MCF 10A (cell line): ENCODE data around the gene NSG1. TPM values are rescaled to one million over a fixed set of nuclear protein-coding genes. Genes with fewer than 3 reads are reported as not detected.

ENCODE experiments used
- BruUV-seq: library from RNA; stranded (reverse); fragments of 400-500 nt; replicated peaks from 2 replicates; lab custom pipeline; 2021; lab: Mats Ljungman, UMichigan
- CTCF ChIA-PET: fragments of 300-600 bp; sonication (Branson Sonifier 250); formaldehyde crosslinking; extraction: SDS; loops from one replicate; lab custom pipeline; 2021; ENCODE audit warnings: antibody characterized with exemption, inconsistent platforms; lab: Yijun Ruan, JAX
- POLR2A ChIA-PET: fragments of 300-600, 350-650 bp; sonication (Branson Sonifier 250); formaldehyde crosslinking; extraction: SDS; loops from one replicate; lab custom pipeline; 2020; ENCODE audit warnings: antibody characterized with exemption, inconsistent platforms; lab: Yijun Ruan, JAX
- DNase-seq: peaks from one replicate; pipeline ENCODE4 v3.0.0-alpha.2; 2018; ENCODE audit not compliant: unreplicated experiment
- H3K27ac Mint-ChIP-seq: one replicate; pipeline ENCODE4 v1.8.0; 2022; ENCODE audit warnings: mild to moderate bottlenecking, low read depth, mixed read lengths; ENCODE audit not compliant: unreplicated experiment
- H3K27me3 Mint-ChIP-seq: one replicate; pipeline ENCODE4 v1.8.0; 2022; ENCODE audit warnings: mixed read lengths; ENCODE audit not compliant: insufficient read depth, unreplicated experiment
- H3K36me3 Mint-ChIP-seq: one replicate; pipeline ENCODE4 v1.8.0; 2022; ENCODE audit warnings: mild to moderate bottlenecking, moderate library complexity, mixed read lengths; ENCODE audit not compliant: insufficient read depth, unreplicated experiment
- H3K4me1 Mint-ChIP-seq: one replicate; pipeline ENCODE4 v1.8.0; 2022; ENCODE audit warnings: mixed read lengths; ENCODE audit not compliant: insufficient read depth, unreplicated experiment
- H3K4me3 Mint-ChIP-seq: one replicate; pipeline ENCODE4 v1.8.0; 2022; ENCODE audit warnings: mild to moderate bottlenecking, moderate library complexity, mixed read lengths; ENCODE audit not compliant: unreplicated experiment
- H3K9me3 Mint-ChIP-seq: one replicate; pipeline ENCODE4 v1.8.0; 2022; ENCODE audit warnings: mixed read lengths; ENCODE audit not compliant: unreplicated experiment
- intact Hi-C: fragments of 100-400 bp; cut with micrococcal nuclease; formaldehyde crosslinking; loops from 2 replicates; pipeline ENCODE4 v1.14.1; 2022
- total RNA-seq: library from RNA; stranded (reverse); gene quantifications from 2 replicates; pipeline ENCODE4 v1.2.3, GENCODE V29; 2022
- TF ChIP-seq, protein P1 (sequence below): fragments of 200-600 bp; IDR thresholded peaks from one replicate; pipeline ENCODE4 v1.8.0; 2022; ENCODE audit warnings: antibody characterized with exemption, mild to moderate bottlenecking; ENCODE audit not compliant: unreplicated experiment

NSG1 gene
- total RNA-seq, 1 experiment from 2014 or later, result 6.7 TPM

DNA sequence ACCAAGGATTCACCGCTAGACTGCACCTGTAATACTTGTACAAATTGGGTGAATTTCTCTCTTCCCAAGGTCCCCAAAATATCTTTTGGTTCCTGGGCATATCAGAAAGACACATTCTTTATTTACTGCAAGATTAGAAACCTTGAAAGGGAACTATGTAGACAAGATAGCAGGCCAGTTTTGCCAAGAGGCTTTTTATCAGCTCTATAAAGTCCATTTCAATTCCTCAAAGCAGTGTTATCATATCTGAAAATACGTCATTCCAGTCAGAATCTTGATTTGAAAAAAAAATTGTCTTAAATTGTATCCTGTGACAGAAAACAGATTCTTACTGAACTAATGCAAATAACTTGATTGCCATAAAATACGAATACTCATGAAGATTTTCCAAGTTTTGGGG lies 37.0 kb upstream of the NSG1 start:
- CTCF ChIA-PET, result interaction anchor here (0.7 kb wide), 1 partner anchor 14 kb away, joined by 3 read pairs; no protein-coding TSS in a partner anchor
- H3K27ac Mint-ChIP-seq, result no peak overlapping the region
- intact Hi-C loops, result no loop called here
- BruUV-seq, result no TSS peak
- TF ChIP-seq, protein P1, sequence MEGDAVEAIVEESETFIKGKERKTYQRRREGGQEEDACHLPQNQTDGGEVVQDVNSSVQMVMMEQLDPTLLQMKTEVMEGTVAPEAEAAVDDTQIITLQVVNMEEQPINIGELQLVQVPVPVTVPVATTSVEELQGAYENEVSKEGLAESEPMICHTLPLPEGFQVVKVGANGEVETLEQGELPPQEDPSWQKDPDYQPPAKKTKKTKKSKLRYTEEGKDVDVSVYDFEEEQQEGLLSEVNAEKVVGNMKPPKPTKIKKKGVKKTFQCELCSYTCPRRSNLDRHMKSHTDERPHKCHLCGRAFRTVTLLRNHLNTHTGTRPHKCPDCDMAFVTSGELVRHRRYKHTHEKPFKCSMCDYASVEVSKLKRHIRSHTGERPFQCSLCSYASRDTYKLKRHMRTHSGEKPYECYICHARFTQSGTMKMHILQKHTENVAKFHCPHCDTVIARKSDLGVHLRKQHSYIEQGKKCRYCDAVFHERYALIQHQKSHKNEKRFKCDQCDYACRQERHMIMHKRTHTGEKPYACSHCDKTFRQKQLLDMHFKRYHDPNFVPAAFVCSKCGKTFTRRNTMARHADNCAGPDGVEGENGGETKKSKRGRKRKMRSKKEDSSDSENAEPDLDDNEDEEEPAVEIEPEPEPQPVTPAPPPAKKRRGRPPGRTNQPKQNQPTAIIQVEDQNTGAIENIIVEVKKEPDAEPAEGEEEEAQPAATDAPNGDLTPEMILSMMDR, result no peak
- H3K9me3 Mint-ChIP-seq, result no peaks in the 10 kb centered on the region
- H3K27me3 Mint-ChIP-seq, result no peaks in the 10 kb centered on the region
- no peak overlapping the region for H3K4me3 Mint-ChIP-seq
- no peaks in the 10 kb centered on the region for H3K36me3 Mint-ChIP-seq
- POLR2A ChIA-PET, result interaction anchor here (0.7 kb wide), 1 partner anchor 98 kb away, joined by 3 read pairs; no protein-coding TSS in a partner anchor
- DNase-seq, result no peak
- H3K4me1 Mint-ChIP-seq, result no peaks in the 10 kb centered on the region

DNA sequence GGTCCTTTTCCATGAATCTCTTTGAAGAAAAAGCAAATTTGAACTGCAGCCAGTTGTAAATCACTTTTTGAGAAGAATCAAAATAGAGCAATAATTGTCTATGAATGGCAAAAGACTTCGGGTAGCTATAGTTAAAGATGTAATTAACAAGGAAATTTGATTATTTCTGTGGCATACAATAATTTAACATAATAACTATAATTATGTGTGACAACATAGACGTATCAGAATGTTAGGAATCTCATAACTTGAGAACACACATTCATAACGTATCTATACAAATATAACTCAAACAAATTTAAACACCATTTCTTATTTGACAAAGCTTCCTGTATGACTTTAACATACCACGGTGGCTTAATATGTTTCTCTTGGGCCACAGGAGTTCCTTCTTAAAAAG lies 36.0 kb upstream of the NSG1 start:
- Mint-ChIP-seq H3K27ac (no peak overlapping the region), H3K27me3 (peaks cover 10% of the 10 kb centered on the region), H3K4me3 (no peak overlapping the region), H3K9me3 (no peaks in the 10 kb centered on the region), H3K36me3 (no peaks in the 10 kb centered on the region), H3K4me1 (no peaks in the 10 kb centered on the region)
- intact Hi-C loops, result no loop called here
- ChIA-PET POLR2A (no interaction called here), CTCF (no interaction called here)
- no TSS peak for BruUV-seq
- DNase-seq, result no peak
- TF ChIP-seq, protein P1, result no peak

DNA sequence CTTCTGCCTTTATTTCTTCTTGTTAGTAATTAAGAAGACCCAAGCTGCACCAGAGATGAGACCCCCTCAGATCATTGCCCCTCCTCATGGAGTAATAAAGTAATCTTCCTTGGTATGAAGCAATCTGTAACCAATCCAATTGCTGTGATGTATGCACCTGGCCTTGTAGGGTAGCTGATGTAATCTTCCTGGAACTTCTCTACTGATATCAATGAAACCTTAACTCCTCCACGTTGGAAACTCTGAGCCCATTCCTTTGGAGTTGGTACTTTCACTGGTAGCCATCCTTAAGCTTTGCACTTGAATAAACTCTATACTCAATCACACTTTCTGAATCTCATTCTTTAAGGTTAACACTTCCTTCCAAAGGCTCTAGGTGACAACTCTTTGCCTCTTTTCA lies 31.6 kb upstream of the NSG1 start:
- Mint-ChIP-seq H3K4me3 (no peak overlapping the region), H3K9me3 (no peaks in the 10 kb centered on the region), H3K36me3 (no peaks in the 10 kb centered on the region), H3K27ac (no peak overlapping the region), H3K4me1 (no peaks in the 10 kb centered on the region), H3K27me3 (peaks cover 16% of the 10 kb centered on the region)
- ChIA-PET CTCF (interaction anchor here (0.6 to 1.8 kb wide), 3 partner anchors 19 to 76 kb away, joined by 3 to 5 read pairs (median 3); no protein-coding TSS in a partner anchor), POLR2A (no interaction called here)
- intact Hi-C loops, result no loop called here
- no TSS peak for BruUV-seq
- DNase-seq, result no peak
- TF ChIP-seq, protein P1, result no peak

DNA sequence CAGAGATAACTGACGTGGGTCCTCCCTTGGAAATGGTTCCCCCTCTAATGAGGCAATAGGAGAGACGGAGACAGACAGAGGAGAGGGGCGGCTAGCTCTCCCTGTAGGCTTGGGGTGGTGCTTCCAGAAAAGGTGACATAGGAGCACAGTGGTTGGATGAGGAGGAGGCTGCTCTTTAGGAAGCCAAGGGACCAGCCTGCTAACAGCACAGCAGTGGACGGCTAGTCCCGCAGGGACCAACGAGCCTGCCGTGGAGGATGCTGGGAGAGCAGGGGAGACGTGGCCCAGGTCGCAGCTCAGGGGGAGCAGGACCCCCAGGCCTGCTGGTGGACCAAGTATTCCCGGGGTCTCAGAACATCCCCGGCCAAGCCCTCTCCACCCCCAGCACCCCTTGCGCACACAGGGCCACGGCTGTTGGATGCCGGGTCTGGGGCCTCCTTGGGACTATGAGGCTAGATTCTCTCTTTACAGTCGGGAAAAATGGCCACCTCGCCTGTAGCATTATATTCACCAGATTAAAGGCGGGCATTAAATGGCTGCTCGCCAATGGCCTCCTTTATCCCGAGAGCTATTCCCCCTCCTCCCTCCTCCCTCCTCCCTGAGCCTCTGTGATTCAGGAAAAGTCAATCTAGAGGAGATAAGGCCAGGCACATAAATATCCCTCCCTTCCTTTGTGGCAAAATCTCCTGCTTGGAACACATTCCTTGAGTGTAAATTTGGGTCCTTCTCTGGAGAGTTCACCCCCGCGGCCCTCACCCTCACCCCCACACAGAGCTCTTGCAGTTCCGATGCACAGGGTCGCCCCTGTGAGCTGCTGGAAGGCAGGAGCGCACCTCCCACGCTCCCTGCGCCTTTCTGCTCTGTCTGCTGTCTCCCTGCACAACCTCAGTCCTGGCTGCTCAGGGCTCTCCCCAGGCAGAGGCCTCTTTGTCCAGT lies 30.5 kb upstream of the NSG1 start:
- ChIA-PET POLR2A (no interaction called here), CTCF (interaction anchor here (0.8 to 1.1 kb wide), 3 partner anchors 22 to 81 kb away, joined by 3 read pairs; no protein-coding TSS in a partner anchor)
- intact Hi-C loops, result no loop called here
- BruUV-seq, result no TSS peak
- H3K4me3 Mint-ChIP-seq, result no peak overlapping the region
- DNase-seq, result no peak
- TF ChIP-seq, protein P1, result no peak
- H3K9me3 Mint-ChIP-seq, result no peaks in the 10 kb centered on the region
- H3K4me1 Mint-ChIP-seq, result no peaks in the 10 kb centered on the region
- no peaks in the 10 kb centered on the region for H3K36me3 Mint-ChIP-seq
- no peak overlapping the region for H3K27ac Mint-ChIP-seq
- peaks cover 16% of the 10 kb centered on the region for H3K27me3 Mint-ChIP-seq
